ENCODE measurements around the gene S100A14.
A peak's percentile ranks its signal among the peaks of the same experiment; 100 is the strongest.
"Not testable (repeated sequence)": the region's sequence is repeated elsewhere in the genome, so short reads cannot be mapped to it uniquely, and the experiment has no call there.

The S100A14 gene

DNA sequence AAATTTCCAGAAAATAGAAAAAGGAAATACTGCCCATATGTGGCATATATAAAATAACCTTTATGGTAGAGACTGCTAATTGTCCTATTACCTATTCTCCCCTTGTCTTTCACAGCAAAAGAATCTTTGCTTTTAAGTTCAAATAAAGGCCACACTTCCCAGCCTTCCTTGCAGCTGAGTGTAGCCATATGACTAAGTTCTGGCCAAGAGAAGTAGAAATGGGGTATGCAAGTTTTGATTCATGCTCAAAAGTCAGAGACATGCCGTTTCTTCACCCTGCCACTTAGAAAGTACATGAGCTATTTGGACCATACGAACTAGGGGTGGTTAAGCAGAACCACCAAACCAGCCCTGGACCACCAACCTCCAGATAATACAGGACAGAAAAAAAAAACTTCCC lies 32.1 kb downstream of the S100A14 start:
- no peak for DNase-seq

DNA sequence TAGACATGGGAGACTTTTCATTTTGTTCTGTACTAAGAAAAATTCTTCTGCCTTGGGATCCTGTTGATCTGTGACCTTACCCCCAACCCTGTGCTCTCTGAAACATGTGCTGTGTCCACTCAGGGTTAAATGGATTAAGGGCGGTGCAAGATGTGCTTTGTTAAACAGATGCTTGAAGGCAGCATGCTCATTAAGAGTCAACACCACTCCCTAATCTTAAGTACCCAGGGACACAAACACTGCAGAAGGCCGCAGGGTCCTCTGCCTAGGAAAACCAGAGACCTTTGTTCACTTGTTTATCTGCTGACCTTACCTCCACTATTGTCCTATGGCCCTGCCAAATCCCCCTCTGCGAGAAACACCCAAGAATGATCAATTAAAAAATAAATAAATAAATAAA lies 32.6 kb downstream of the S100A14 start:
- not testable (repeated sequence) for DNase-seq

DNA sequence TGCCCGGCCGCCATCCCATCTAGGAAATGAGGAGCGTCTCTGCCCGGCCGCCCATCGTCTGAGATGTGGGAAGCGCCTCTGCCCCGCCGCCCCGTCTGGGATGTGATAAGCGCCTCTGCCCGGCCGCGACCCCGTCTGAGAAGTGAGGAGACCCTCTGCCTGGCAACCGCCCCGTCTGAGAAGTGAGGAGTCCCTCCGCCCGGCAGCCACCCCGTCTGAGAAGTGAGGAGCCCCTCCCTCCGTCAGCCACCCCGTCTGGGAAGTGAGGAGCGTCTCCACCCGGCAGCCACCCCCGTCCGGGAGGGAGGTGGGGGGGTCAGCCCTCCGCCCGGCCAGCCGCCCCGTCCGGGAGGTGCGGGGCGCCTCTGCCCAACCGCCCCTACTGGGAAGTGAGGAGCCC lies 33.3 kb downstream of the S100A14 start:
- DNase-seq, result not testable (repeated sequence)

DNA sequence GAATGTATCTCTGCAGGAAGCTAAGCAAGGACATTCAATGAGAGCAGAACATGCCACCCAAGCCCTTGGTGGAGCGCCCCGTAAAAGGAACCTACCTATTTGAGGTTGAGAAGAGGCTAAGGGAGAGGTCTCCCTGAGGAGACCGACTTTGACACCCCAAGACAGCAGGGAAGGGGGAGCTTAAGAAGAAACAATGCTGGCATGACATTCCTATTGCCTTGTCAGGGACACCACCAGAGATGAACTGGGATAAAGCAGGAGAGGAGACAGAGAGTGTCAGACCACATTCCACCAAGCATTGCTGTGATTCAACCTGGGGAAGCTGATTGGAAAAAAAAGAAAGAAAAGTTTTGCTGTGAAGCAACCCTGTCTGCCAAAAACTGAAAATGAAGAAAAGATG lies 37.2 kb downstream of the S100A14 start:
- no peak for DNase-seq

DNA sequence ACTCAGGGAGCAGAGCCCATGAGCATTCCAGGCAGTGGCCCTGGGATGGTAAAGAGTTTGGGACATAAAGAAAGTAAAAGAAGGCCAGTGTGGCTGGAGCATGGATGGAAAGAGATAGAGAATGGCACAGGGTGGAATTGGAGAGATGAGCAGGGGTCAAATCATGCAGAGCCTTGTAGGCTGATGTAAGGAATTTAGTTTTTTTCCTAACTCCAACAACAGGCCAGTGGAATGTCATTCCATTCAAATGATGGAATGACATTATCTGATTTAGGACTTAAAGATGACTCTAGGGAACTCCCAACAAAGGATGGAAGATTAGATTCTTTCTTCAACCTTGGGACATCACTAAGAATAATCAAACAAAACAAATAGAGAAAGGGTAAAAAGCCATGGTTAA lies 37.6 kb downstream of the S100A14 start:
- DNase-seq, result no peak

DNA sequence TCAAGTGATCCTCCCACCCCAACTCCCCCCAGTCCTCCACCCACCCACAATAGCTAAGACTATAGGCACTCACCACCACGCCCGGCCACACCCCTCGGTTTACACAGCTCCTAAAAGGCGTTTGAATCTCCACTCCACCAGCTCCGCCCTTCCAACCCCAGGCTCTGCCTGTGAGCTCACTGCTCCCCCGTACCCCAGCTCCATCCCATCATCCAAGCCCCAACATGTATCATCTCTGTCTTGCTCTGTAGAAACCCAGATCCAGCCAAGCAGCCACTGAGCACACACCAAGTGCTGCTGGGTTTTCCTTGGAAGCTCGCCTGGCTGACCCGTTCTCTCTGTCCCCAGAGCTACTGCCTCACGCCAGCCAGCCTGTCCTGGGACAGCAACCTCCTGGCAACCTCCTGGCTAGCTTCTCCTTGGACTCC lies 38.5 kb downstream of the S100A14 start:
- no peak for DNase-seq

DNA sequence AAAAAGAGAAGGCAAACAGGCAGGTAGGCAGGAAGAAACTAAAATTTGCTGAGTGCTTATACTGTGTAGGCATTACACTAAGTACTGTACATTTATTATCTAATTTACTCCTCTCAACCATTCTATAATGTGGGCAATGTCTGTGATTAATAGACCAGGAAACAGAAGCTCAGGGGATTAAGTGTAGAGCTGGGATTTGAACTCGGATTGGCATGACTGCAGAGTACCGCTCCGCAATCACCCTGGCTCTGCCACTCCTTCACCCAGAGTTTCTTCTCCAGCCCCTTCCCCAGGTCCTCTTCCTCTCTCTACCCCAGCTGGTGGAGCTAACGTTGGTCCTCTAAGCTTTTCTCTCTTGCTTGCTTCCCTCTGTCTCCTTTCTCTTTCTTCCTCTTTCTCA lies 39.0 kb downstream of the S100A14 start:
- no peak for DNase-seq

DNA sequence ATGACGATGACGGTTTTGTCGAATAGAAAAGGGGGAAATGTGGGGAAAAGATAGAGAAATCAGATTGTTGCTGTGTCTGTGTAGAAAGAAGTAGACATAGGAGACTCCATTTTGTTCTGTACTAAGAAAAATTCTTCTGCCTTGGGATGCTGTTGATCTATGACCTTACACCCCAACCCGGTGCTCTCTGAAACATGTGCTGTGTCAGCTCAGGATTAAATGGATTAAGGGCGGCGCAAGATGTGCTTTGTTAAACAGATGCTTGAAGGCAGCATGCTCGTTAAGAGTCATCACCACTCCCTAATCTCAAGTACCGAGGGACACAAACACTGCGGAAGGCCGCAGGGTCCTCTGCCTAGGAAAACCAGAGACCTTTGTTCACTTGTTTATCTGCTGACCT lies 40.6 kb downstream of the S100A14 start:
- not testable (repeated sequence) for DNase-seq

DNA sequence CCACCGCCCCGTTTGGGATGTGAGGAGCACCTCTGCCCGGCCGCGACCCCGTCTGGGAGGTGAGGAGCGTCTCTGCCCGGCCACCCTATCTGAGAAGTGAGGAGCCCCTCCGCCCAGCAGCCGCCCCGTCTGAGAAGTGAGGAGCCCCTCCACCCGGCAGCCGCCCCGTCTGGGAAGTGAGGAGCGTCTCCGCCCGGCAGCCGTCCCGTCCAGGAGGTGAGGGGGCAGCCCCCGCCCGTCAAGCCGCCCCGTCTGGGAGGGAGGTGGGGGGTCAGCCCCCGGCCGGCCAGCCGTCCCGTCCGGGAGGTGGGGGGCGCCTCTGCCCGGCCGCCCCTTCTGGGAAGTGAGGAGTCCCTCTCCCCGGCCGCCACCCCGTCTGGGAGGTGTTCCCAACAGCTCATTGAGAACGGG lies 41.0 kb downstream of the S100A14 start:
- DNase-seq, result not testable (repeated sequence)

DNA sequence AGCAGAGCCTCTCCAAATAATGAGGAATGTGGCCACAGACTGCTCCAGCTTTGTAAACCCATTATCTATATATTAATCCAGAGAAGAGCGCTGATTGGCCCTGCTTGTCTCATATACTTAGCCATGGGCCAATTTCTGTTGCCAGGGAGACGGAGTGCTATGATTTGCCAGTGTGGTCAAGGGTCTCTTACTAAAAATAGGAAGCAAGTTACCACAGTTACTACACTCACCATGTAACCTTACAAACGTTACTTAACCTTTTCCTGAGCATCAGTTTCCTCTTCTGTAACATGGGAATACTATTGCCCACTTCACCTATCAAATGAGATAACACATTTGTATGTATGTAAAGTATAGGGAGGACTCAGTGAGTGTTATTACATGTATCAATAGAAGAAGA lies 42.8 kb downstream of the S100A14 start:
- no peak for DNase-seq

DNA sequence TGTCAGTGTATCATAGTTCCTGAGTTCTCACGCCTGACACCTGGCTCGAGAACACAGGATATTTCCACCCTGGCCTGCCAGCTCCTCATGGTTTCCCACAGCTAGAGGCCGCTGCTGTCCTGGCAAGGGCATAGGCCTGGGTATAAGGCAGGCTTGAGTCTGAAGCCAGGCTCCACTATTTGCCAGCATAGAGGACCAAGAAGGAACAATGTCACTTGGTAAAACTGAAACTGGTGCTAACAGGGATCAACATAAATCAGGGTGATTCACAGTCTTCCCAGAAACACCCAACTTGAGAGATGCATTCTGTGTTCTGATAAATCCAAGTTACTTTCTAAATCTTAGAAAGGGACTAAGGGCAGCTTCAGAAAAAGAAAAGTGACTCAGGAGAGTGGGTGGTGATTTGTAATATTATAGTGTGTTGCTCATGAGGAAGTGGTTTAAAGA lies 43.5 kb downstream of the S100A14 start:
- peak; percentile 92 for DNase-seq

DNA sequence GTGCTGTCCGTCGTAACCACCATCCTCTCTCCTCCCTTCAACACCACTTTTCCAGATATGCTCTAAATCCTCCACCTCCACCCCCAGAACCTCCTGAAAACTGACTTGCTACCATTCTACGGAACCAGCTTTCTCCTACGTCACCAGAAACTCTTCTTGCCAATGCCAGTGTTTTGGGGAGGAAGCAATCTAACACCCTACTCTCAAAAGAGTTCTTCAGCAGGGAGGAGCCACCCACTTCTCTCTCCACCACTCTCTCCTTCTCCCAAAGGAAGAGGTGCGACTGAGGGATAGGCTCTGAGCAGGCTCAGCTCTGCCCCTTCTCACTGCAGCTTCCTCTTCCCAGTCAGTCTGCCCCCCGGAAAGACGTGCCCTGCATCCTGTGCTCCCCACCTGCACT lies 44.4 kb downstream of the S100A14 start:
- no peak for DNase-seq

DNA sequence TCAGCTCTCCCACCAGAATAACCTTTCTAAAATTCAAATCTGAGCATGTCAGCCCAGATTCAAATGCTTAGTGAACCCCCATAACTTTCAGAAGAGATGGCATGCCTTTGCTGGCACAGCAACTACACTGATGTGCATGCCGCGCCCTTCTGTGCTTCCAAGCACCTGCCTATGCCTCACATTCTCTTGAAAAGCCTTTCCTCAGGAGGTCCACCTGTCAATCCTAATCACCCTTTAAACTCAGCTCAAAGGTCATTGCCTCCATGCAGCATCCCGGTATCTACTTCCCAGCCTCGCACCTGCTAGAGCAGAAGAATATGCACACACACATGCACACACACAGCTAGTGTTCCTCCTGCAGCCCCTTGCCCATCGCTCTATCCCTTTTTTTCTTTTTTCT lies 45.3 kb downstream of the S100A14 start:
- peak; percentile 68 for DNase-seq

DNA sequence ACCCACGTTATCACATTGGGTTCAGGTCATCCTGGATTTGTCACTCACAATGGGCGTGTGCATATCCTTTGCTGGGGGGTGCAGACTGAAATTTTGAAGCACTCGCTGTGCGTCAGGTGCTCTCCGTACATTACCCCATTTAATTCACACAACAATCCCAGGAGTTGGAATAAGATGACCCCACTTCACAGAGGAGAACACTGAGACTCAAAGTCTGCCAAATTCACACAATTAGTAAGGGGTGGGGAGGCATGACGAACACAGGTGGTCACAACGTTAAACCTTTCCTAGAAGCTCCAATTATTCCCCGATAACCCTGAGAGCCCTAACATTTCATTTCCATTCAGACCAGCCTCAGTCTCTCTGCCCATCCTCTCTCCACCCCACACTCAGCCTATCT lies 46.7 kb downstream of the S100A14 start:
- no peak for DNase-seq

DNA sequence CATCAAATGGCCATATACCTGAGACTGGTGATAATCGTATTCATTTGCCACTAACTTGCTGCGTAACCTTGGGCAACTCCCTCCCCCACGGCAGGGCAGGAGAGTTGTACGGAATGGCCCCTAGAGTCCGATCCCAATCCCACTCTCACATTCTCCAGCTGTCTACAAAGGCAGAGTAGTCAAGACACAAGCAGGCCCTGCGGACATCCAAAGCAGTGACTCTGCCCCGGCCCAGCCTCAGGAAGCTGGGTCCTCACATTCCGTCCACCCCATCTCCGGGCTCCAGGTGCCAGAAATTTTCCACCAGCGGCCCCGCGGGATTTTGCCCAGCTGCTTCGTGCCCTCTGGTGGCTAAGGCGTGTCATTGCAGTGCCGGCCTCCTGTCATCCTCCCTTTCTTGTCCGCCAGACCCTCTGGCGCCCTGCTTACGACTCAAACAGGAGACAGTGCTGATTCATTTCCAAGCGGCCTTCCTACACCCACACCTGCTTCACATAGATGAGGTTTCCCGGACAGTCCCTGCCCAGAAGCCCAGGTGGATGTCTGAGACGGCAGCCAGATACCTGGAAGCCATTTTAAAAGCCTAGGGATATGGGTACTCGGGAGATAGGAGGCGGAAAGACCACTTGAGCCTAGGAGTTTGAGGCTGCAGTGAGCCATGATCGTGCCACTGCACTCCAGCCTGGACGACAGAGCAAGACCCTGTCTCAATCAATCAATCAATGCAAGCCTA lies 47.6 kb downstream of the S100A14 start:
- peak; percentile 96 for DNase-seq

DNA sequence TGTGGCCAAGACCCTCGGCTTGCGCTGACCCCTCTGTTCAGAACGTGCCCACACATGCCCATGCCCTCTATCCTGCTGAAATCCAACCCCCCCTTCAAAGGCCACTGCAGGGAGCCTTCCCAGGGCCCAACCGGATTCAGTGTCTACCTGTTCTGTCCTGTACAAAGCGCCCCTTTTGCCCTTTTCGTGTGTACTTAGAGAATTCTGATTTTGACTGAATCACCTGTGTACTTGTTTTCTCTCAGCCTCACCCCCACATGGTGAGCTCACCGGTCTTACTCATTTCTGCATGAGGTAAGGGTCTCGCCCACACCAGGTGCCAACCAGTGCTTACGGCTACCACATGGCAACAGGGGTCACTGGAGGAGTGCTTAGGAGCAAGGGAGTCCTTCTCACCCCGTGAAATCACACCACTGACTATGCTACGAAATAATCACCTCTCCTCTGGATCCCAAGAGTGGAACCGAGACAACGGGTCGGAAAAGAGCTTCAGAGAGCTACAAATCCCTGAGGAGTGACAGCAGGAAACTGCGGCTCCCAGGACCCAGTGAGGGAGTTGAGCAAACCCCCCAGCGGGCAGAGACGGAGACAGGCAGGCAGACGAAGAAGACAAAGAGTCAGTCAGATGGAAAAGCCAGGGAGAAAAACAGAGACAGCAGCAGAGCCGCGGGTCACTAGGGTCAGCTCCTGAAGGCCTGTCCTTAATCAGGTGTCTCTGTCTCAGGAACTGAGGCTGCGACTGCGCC lies 48.3 kb downstream of the S100A14 start:
- DNase-seq, result peak; percentile 87

DNA sequence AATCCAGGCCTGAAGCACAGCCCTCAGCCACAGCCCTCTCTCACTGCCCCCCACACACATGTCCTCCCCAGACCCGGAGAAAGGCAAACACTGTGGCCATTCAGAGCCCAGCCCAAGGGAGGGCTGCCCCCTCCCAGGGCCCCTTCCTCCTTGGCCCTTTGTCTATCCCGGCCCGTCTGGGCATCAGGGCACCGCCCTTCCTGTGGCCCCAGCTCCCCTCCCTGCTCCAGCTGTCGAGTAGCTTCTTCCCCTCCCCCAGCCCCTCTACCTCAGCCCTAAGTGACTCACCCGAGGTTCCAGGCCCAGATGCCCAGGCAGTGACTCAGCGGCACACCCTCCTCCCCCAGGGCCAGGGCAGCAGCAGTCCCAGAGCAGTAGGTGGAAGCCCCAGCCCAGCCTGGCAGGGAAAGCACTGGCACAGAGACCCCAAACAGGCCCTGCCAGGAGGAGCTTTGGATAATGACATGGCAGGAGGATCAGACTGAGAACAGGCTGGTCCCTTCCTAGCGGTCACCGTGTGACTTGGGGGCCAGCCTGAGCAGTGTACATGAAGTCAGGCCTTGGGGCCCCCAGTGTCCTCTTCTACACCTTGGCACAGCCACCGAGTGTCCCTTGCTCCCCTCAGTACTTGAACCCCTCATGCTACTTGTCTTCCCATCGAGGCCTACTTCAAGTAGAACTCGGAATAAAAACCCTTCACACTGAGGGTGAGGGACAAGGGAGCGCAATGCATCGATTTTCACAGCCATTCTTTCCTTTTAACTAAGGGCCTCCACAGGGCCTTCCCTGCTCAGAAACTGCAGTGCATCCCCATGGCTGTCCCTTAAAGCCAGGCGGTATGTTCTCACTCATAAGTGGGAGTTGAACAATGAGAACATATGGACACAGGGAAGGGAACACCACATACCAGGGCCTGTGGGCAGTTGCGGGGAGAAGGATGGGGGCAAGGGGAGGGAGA lies 49.4 kb downstream of the S100A14 start:
- DNase-seq, result peak; percentile 99

DNA sequence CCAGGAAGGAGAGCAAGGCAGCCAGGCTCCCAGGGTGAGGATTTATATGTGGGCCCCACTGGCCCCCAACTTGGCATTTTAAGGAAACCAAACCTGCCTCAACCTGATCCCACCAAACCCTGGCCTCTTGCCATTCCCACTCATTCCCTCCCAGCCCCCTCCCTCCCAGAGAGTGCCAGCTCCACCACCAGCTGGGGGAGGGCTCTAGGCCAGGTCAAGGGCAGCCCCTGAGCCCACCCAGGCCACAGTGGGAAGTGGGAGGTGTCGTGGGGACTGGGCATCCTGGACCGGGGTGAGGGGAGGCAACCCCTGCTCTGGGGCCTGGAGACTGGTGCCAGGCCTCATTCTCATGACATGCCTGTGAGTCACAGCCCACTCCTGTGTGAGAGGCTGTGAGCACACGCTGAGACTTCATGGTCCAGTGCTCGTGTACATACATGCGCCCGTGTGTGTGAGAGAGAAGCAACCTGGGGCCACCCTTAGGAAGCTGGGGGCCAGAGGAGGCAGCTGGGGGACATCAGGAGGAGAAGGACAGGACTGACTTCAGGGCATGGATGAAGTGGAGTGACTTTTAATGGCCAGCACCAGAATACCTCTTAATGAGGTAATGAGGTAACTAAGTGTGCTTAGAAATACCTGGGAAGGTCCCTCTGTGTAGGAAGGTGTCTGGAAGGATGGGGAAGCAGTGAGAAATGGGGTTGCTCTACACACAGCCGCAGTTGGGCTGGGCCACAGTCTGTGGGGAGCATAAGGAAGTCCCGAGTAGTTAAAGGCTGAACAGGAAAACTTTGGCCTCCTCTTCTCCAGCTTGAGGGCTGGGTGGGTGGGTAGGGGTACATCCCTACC lies 50.4 kb downstream of the S100A14 start, which contains the start of gene S100A2:
TSS of gene S100A2 (minus strand) at position 316 of the 846 bp plus-strand sequence. CDS start 1,967 bp downstream, outside the sequence.
- peak; percentile 98 for DNase-seq

Data from DMS53 (cell line).